Esophagus muscularis mucosa (tissue), 4 donors: ENCODE measurements around the gene ADGRV1.

Experiments
- EP300 ChIP-seq: sonication (generic); formaldehyde crosslinking; IDR thresholded peaks from one replicate; pipeline ENCODE4 v1.6.1; 2017; ENCODE audit warnings: antibody characterized with exemption
- POLR2A ChIP-seq: fragments of 450-650 bp; IDR thresholded peaks from one replicate; pipeline ENCODE4 v1.6.1; 2017; ENCODE audit warnings: antibody characterized with exemption, moderate library complexity, mild to moderate bottlenecking, low read depth
- POLR2AphosphoS5 ChIP-seq, 2 donors: sonication (generic); formaldehyde crosslinking; IDR thresholded peaks; one replicate each; pipeline ENCODE4 v1.6.1; 2017; ENCODE audit warnings: antibody characterized with exemption in 2 of 2
- TF ChIP-seq, protein P1 (sequence below), 3 experiments: fragments of 200-600 bp in 2 of 3; fragments of 450-650 bp in 1 of 3; sonication (generic) in 2 of 3; IDR thresholded peaks; one replicate each; pipeline ENCODE4 v1.5.1; 2017 to 2019; ENCODE audit warnings: antibody characterized with exemption in 3 of 3, mild to moderate bottlenecking in 2 of 3, moderate library complexity in 1 of 3

DNA sequence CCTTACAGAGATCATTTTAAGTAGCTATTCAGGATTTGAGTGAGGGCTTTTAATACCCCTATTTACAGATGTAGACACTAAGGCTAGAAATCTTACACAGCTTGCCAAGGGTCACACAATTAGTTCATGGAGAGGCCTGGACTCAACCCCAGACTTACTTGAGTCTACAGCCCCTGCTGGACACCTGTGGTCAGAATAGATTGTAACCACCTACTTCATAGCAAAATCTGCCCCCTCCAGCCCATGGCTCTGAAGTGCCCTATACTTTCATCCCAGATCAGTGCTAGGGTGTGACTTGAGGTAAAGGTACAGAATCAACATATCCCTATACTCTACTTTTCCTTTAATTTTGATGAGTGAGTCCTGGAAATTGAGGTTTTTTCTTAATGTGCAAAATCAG lies 291.3 kb downstream of the ADGRV1 start:
- TF ChIP-seq POLR2AphosphoS5 (IDR thresholded peaks at IDR 0.05) (no peak), POLR2A (no peak), EP300 (no peak)
- TF ChIP-seq, protein P1, sequence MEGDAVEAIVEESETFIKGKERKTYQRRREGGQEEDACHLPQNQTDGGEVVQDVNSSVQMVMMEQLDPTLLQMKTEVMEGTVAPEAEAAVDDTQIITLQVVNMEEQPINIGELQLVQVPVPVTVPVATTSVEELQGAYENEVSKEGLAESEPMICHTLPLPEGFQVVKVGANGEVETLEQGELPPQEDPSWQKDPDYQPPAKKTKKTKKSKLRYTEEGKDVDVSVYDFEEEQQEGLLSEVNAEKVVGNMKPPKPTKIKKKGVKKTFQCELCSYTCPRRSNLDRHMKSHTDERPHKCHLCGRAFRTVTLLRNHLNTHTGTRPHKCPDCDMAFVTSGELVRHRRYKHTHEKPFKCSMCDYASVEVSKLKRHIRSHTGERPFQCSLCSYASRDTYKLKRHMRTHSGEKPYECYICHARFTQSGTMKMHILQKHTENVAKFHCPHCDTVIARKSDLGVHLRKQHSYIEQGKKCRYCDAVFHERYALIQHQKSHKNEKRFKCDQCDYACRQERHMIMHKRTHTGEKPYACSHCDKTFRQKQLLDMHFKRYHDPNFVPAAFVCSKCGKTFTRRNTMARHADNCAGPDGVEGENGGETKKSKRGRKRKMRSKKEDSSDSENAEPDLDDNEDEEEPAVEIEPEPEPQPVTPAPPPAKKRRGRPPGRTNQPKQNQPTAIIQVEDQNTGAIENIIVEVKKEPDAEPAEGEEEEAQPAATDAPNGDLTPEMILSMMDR (IDR thresholded peaks at IDR 0.05) = no peak
